WTC11 (cell line): ENCODE data around the gene PLEKHN1. TPM values are rescaled to one million over a fixed set of nuclear protein-coding genes. Genes with fewer than 3 reads are reported as not detected.

Experiments used
- ATAC-seq: fragments of 200-7000 bp; cut with Tn5 transposase; 2 replicates; pipeline ENCODE4 v1.10.0; 2021; ENCODE audit warnings: mild to moderate bottlenecking, moderate library complexity
- CTCF ChIA-PET: fragments of 300-600 bp; sonication (Branson Sonifier 250); formaldehyde crosslinking; loops from one replicate; lab custom pipeline; 2021; ENCODE audit warnings: antibody characterized with exemption; lab: Charles Lee
- POLR2A ChIA-PET: fragments of 350-600 bp; sonication (Branson Sonifier 250); formaldehyde crosslinking; loops from one replicate; lab custom pipeline; 2021; ENCODE audit warnings: antibody characterized with exemption; lab: Charles Lee
- DNase-seq: peaks from one replicate; pipeline ENCODE4 v3.0.0; 2021; ENCODE audit warnings: low spot score
- H3K27ac Mint-ChIP-seq: 2 replicates; pipeline ENCODE4 v1.8.0; 2021; ENCODE audit warnings: mixed read lengths
- H3K27me3 Mint-ChIP-seq: 2 replicates; pipeline ENCODE4 v1.8.0; 2021; ENCODE audit warnings: low read depth, mild to moderate bottlenecking, moderate library complexity, mixed read lengths
- H3K36me3 Mint-ChIP-seq: 2 replicates; pipeline ENCODE4 v1.8.0; 2021; ENCODE audit warnings: mixed read lengths
- H3K4me1 Mint-ChIP-seq: 2 replicates; pipeline ENCODE4 v1.8.0; 2022; ENCODE audit warnings: mixed read lengths
- H3K4me3 Mint-ChIP-seq: 2 replicates; pipeline ENCODE4 v1.8.0; 2021; ENCODE audit warnings: mild to moderate bottlenecking, moderate library complexity, mixed read lengths
- H3K9me3 Mint-ChIP-seq: 2 replicates; pipeline ENCODE4 v1.8.0; 2021; ENCODE audit warnings: mixed read lengths
- ARID4B ChIP-seq: sonication (generic); formaldehyde crosslinking; IDR thresholded peaks from 2 replicates; pipeline ENCODE4 v1.8.0; 2023; ENCODE audit warnings: missing genetic modification reagents, mild to moderate bottlenecking, borderline replicate concordance
- ESRRA ChIP-seq: sonication (generic); formaldehyde crosslinking; IDR thresholded peaks from 2 replicates; pipeline ENCODE4 v1.8.1; 2022; ENCODE audit warnings: mild to moderate bottlenecking, missing genetic modification reagents, borderline replicate concordance
- GABPB1 ChIP-seq: sonication (generic); formaldehyde crosslinking; IDR thresholded peaks from 2 replicates; pipeline ENCODE4 v1.8.1; 2023; ENCODE audit warnings: mild to moderate bottlenecking, missing genetic modification reagents
- GRHL2 ChIP-seq: fragments of 250-450 bp; sonication (Bioruptor Pico); IDR thresholded peaks from 2 replicates; pipeline ENCODE4 v1.8.0; 2022; ENCODE audit warnings: mild to moderate bottlenecking, moderate library complexity; ENCODE audit not compliant: insufficient replicate concordance, severe bottlenecking
- GTF2I ChIP-seq: fragments of 250-450 bp; sonication (Bioruptor Pico); conservative IDR thresholded peaks from 2 replicates; pipeline ENCODE4 v1.4.0; 2021; ENCODE audit warnings: mild to moderate bottlenecking
- IRF2 ChIP-seq: sonication (generic); formaldehyde crosslinking; IDR thresholded peaks from 2 replicates; pipeline ENCODE4 v1.8.0; 2022; ENCODE audit warnings: low read depth, missing genetic modification reagents, borderline replicate concordance
- NFYB ChIP-seq: sonication (generic); formaldehyde crosslinking; conservative IDR thresholded peaks from 2 replicates; pipeline ENCODE4 v1.8.0; 2022; ENCODE audit warnings: low read depth, missing genetic modification reagents
- NR2C2 ChIP-seq: sonication (generic); formaldehyde crosslinking; IDR thresholded peaks from 2 replicates; pipeline ENCODE4 v1.8.0; 2022; ENCODE audit warnings: mild to moderate bottlenecking, missing genetic modification reagents
- TCF7 ChIP-seq: sonication (generic); formaldehyde crosslinking; IDR thresholded peaks from 2 replicates; pipeline ENCODE4 v1.8.0; 2022; ENCODE audit warnings: mild to moderate bottlenecking, low read depth, missing genetic modification reagents, moderate library complexity
- TEAD1 ChIP-seq: sonication (generic); formaldehyde crosslinking; IDR thresholded peaks from 2 replicates; pipeline ENCODE4 v1.8.0; 2022; ENCODE audit warnings: mild to moderate bottlenecking, missing genetic modification reagents
- USF2 ChIP-seq: sonication (generic); formaldehyde crosslinking; IDR thresholded peaks from 2 replicates; pipeline ENCODE4 v1.8.1; 2023; ENCODE audit warnings: mild to moderate bottlenecking, missing genetic modification reagents, moderate library complexity
- ZNF232 ChIP-seq: sonication (generic); formaldehyde crosslinking; IDR thresholded peaks from 2 replicates; pipeline ENCODE4 v1.8.0; 2022; ENCODE audit warnings: mild to moderate bottlenecking, missing genetic modification reagents
- ZNF263 ChIP-seq: sonication (generic); formaldehyde crosslinking; IDR thresholded peaks from 2 replicates; pipeline ENCODE4 v1.8.1; 2022; ENCODE audit warnings: low read depth, mild to moderate bottlenecking, moderate library complexity, missing genetic modification reagents
- ZNF423 ChIP-seq: fragments of 250-450 bp; sonication (Bioruptor Pico); IDR thresholded peaks from 2 replicates; pipeline ENCODE4 v2.1.2; 2022; ENCODE audit warnings: mild to moderate bottlenecking, moderate library complexity
- total RNA-seq: library from RNA; stranded (reverse); gene quantifications from 3 replicates; pipeline ENCODE4 v1.2.3, GENCODE V29; 2021
- TF ChIP-seq, protein P1 (sequence below): sonication (generic); formaldehyde crosslinking; IDR thresholded peaks from 2 replicates; pipeline ENCODE4 v1.8.1; 2023; ENCODE audit warnings: mild to moderate bottlenecking, missing genetic modification reagents
- TF ChIP-seq, protein P2 (sequence below): fragments of 250-450 bp; sonication (Bioruptor Pico); IDR thresholded peaks from 2 replicates; pipeline ENCODE4 v1.8.0; 2021; ENCODE audit warnings: mild to moderate bottlenecking
- TF ChIP-seq, protein P3 (sequence below): sonication (generic); formaldehyde crosslinking; IDR thresholded peaks from 2 replicates; pipeline ENCODE4 v1.8.0; 2022; ENCODE audit warnings: mild to moderate bottlenecking, missing genetic modification reagents

The PLEKHN1 gene
- total RNA-seq, 1 experiment from 2014 or later = 3.4 TPM

DNA sequence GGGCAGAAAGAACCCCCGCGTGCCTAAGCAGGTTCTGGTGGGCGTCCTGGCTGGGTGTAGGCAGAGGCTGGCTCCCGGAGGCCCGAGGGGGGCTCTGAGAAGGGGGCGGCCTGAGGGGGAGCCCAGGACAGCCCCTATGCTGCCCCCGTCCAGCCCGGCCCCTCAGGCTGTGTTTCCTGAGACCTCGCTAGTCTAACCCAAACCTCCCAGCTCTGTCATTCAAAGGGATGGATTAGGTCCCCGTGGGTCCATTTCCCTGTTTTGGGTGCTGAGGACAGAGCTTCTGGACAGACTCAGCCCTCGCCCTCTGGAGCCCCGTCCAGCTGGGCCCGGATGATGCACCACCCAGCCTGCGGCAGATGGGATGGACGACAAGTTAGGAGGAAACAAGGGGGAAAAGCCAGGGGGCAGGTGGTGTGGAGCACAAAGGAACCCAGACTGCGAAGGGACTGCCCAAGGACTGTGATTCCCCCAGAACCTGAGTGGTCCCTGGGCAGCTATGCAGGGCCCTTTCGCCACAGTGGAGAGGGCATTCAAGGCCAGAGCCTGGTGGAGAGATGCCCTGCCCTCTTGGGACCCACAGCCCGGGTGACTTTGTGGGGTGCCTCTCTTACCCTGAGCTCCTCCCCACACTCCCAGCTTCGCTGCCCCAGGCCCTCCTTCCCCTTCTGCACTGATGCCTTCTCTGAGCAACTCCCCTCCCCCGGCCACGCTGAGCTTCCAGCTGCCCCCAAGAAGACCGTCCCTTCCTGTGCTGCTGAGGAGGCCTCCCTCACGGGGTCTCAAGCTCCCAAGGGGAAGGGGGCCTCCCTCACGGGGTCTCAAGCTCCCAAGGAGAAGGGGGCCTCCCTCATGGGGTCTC is 30.8 kb downstream of the PLEKHN1 start (continued):
- no peak for TF ChIP-seq IRF2 (CRISPR knock-in tag)
- no peak for TF ChIP-seq TEAD1 (CRISPR knock-in tag)
- no peak for TF ChIP-seq TCF7 (CRISPR knock-in tag)
- TF ChIP-seq, protein P1, sequence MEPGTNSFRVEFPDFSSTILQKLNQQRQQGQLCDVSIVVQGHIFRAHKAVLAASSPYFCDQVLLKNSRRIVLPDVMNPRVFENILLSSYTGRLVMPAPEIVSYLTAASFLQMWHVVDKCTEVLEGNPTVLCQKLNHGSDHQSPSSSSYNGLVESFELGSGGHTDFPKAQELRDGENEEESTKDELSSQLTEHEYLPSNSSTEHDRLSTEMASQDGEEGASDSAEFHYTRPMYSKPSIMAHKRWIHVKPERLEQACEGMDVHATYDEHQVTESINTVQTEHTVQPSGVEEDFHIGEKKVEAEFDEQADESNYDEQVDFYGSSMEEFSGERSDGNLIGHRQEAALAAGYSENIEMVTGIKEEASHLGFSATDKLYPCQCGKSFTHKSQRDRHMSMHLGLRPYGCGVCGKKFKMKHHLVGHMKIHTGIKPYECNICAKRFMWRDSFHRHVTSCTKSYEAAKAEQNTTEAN (CRISPR knock-in tag) = no peak

GRCh38 chr1:997713-997992 is 31.4 kb downstream of the PLEKHN1 start:
- peaks cover 5% of the 10 kb centered on the region for H3K4me1 Mint-ChIP-seq
- H3K9me3 Mint-ChIP-seq = peaks cover under 1% of the 10 kb centered on the region
- no peak for ATAC-seq
- POLR2A ChIA-PET = interaction anchor here (0.8 to 1.4 kb wide), 2 partner anchors 16 to 21 kb away, joined by 3 read pairs; partner anchors contain the start of gene ISG15
- no peak overlapping the region for H3K4me3 Mint-ChIP-seq
- H3K27me3 Mint-ChIP-seq = peaks cover 78% of the 10 kb centered on the region
- CTCF ChIA-PET = interaction anchor here (0.8 to 3.7 kb wide), 8 partner anchors 14 to 302 kb away, joined by 3 to 23 read pairs (median 4); partner anchors contain the start of genes C1orf159, ISG15 and PERM1
- no peaks in the 10 kb centered on the region for H3K36me3 Mint-ChIP-seq
- DNase-seq = no peak
- TF ChIP-seq ARID4B (CRISPR knock-in tag) (no peak), ZNF232 (CRISPR knock-in tag) (no peak), ZNF263 (CRISPR knock-in tag) (no peak), GABPB1 (CRISPR knock-in tag) (no peak), GRHL2 (CRISPR knock-in tag) (no peak), NR2C2 (CRISPR knock-in tag) (no peak), ZNF423 (CRISPR knock-in tag) (no peak), NFYB (CRISPR knock-in tag) (no peak), TEAD1 (CRISPR knock-in tag) (no peak), ESRRA (CRISPR knock-in tag) (no peak), GTF2I (CRISPR knock-in tag) (no peak), USF2 (CRISPR knock-in tag) (no peak)
- TF ChIP-seq, protein P2, sequence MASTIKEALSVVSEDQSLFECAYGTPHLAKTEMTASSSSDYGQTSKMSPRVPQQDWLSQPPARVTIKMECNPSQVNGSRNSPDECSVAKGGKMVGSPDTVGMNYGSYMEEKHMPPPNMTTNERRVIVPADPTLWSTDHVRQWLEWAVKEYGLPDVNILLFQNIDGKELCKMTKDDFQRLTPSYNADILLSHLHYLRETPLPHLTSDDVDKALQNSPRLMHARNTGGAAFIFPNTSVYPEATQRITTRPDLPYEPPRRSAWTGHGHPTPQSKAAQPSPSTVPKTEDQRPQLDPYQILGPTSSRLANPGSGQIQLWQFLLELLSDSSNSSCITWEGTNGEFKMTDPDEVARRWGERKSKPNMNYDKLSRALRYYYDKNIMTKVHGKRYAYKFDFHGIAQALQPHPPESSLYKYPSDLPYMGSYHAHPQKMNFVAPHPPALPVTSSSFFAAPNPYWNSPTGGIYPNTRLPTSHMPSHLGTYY = no peak
- TF ChIP-seq, protein P3, sequence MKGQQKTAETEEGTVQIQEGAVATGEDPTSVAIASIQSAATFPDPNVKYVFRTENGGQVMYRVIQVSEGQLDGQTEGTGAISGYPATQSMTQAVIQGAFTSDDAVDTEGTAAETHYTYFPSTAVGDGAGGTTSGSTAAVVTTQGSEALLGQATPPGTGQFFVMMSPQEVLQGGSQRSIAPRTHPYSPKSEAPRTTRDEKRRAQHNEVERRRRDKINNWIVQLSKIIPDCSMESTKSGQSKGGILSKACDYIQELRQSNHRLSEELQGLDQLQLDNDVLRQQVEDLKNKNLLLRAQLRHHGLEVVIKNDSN = no peak
- no peak overlapping the region for H3K27ac Mint-ChIP-seq
